Calu3 (cell line): ENCODE data around the gene GNAI2. TPM values are rescaled to one million over a fixed set of nuclear protein-coding genes. Genes with fewer than 3 reads are reported as not detected.
A peak's percentile ranks its signal among the peaks of the same experiment; 100 is the strongest.

Source experiments
- BruUV-seq: library from RNA; stranded (reverse); fragments of 400-500 nt; replicated peaks from 2 replicates; lab custom pipeline; 2021; lab: Mats Ljungman, UMichigan
- CTCF ChIA-PET: fragments of 300-600 bp; sonication (Branson Sonifier 250); formaldehyde crosslinking; loops from one replicate; lab custom pipeline; 2022; ENCODE audit warnings: antibody characterized with exemption; lab: Charles Lee
- DNase-seq: peaks from one replicate; pipeline ENCODE4 v3.0.0; 2022
- H3K27ac Mint-ChIP-seq: one replicate; pipeline ENCODE4 v1.8.0; 2022; ENCODE audit warnings: mixed read lengths; ENCODE audit not compliant: unreplicated experiment
- H3K27me3 Mint-ChIP-seq: one replicate; pipeline ENCODE4 v1.8.0; 2022; ENCODE audit warnings: mixed read lengths; ENCODE audit not compliant: unreplicated experiment
- H3K36me3 Mint-ChIP-seq: one replicate; pipeline ENCODE4 v1.8.0; 2022; ENCODE audit warnings: mild to moderate bottlenecking, moderate library complexity, mixed read lengths; ENCODE audit not compliant: insufficient read depth, unreplicated experiment
- H3K4me1 Mint-ChIP-seq: one replicate; pipeline ENCODE4 v1.8.0; 2022; ENCODE audit warnings: mild to moderate bottlenecking, low read depth, mixed read lengths; ENCODE audit not compliant: unreplicated experiment
- H3K4me3 Mint-ChIP-seq: one replicate; pipeline ENCODE4 v1.8.0; 2022; ENCODE audit warnings: mild to moderate bottlenecking, low read depth, moderate library complexity, mixed read lengths; ENCODE audit not compliant: unreplicated experiment
- H3K9me3 Mint-ChIP-seq: one replicate; pipeline ENCODE4 v1.8.0; 2022; ENCODE audit warnings: low read depth, mixed read lengths; ENCODE audit not compliant: unreplicated experiment
- intact Hi-C: fragments of 100-400 bp; cut with micrococcal nuclease; formaldehyde crosslinking; loops from one replicate; pipeline ENCODE4 v1.10.0; 2022; ENCODE audit not compliant: unreplicated experiment
- total RNA-seq: library from RNA; stranded (reverse); gene quantifications from 2 replicates; pipeline ENCODE4 v1.2.3, GENCODE V29; 2022
- TF ChIP-seq, protein P1 (sequence below): fragments of 200-600 bp; IDR thresholded peaks from one replicate; pipeline ENCODE4 v1.8.0; 2022; ENCODE audit warnings: antibody characterized with exemption; ENCODE audit not compliant: unreplicated experiment

The GNAI2 gene
- total RNA-seq, 1 experiment from 2014 or later, result 102 TPM

DNA sequence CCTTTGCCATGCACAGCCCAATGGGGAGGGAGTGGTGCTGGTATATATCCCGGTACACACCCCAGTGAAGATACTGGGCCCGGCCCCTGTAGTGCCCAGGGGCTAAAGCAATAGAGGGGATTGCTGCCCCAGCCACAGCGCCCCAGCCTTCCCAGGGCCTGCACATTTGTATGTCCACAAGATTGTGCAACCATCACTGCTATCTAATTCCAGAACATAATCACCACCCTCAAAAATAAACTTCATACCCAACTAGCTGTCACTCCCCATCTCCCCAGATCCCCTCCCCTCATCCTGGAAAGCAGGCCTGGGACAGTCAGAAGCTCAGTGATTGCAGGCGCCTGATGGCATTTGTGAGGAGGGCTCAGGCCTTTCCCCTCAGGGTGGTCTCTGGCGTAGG, 13.5 kb downstream of the GNAI2 start:
- no peak for DNase-seq
- CTCF ChIA-PET, result interaction anchor here (1.7 kb wide), 1 partner anchor 11 kb away, joined by 5 read pairs; no protein-coding TSS in a partner anchor
- intact Hi-C loops, result no loop called here
- no TSS peak for BruUV-seq
- Mint-ChIP-seq H3K27ac (no peak overlapping the region), H3K4me3 (no peak overlapping the region), H3K9me3 (no peaks in the 10 kb centered on the region), H3K27me3 (no peaks in the 10 kb centered on the region), H3K36me3 (peaks cover 32% of the 10 kb centered on the region), H3K4me1 (peaks cover 17% of the 10 kb centered on the region)
- TF ChIP-seq, protein P1, sequence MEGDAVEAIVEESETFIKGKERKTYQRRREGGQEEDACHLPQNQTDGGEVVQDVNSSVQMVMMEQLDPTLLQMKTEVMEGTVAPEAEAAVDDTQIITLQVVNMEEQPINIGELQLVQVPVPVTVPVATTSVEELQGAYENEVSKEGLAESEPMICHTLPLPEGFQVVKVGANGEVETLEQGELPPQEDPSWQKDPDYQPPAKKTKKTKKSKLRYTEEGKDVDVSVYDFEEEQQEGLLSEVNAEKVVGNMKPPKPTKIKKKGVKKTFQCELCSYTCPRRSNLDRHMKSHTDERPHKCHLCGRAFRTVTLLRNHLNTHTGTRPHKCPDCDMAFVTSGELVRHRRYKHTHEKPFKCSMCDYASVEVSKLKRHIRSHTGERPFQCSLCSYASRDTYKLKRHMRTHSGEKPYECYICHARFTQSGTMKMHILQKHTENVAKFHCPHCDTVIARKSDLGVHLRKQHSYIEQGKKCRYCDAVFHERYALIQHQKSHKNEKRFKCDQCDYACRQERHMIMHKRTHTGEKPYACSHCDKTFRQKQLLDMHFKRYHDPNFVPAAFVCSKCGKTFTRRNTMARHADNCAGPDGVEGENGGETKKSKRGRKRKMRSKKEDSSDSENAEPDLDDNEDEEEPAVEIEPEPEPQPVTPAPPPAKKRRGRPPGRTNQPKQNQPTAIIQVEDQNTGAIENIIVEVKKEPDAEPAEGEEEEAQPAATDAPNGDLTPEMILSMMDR, result no peak

DNA sequence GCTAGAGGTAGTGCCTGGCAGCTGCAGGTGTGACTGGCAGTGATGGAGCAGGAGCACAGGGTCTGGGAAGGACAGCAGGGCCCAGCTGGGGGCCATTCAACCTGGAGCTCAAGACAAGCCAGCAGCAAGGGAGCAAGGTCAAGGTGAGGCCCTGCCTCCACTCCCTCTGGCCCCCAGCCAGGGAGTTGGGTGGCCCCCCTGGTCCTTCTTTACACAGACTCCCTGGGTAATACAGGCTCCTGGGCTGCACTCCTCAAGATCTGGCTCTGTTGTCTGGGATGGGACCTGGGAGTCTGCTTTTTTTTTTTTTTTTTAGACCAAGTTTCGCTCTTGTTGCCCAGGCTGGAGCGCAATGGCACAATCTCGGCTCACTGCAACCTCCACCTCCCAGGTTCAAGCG, 14.5 kb downstream of the GNAI2 start:
- H3K27ac Mint-ChIP-seq, result no peak overlapping the region
- peaks cover 17% of the 10 kb centered on the region for H3K4me1 Mint-ChIP-seq
- H3K9me3 Mint-ChIP-seq, result no peaks in the 10 kb centered on the region
- no peak for DNase-seq
- CTCF ChIA-PET, result no interaction called here
- H3K27me3 Mint-ChIP-seq, result no peaks in the 10 kb centered on the region
- TF ChIP-seq, protein P1, result no peak
- BruUV-seq, result no TSS peak
- peaks cover 37% of the 10 kb centered on the region for H3K36me3 Mint-ChIP-seq
- no peak overlapping the region for H3K4me3 Mint-ChIP-seq
- intact Hi-C loops, result no loop called here

DNA sequence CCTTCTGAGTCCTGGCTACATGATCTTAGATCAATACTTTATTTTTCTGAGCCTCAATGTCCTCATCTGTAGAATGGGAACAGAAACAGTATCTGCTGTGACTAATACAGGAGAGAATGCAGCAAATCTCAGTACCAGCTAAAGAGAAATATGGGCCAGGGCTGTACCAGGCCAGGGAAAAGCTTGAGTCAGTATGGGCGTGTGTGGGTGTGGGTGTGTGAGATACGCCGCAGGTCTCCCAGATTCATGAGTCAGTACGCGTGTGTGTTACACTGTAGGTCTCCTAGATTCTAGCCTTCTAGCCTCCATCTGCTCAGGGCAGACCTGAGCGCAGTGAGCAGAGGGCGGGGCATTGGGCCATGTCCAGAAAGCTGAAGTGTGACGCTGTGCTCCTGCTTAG, 15.2 kb downstream of the GNAI2 start:
- Mint-ChIP-seq H3K9me3 (no peaks in the 10 kb centered on the region), H3K36me3 (peaks cover 32% of the 10 kb centered on the region), H3K4me3 (no peak overlapping the region), H3K27ac (peak overlapping the region; percentile 33), H3K4me1 (peaks cover 17% of the 10 kb centered on the region), H3K27me3 (no peaks in the 10 kb centered on the region)
- peak; percentile 28 for DNase-seq
- CTCF ChIA-PET, result interaction anchor here (0.5 kb wide), 1 partner anchor 85 kb away, joined by 6 read pairs; no protein-coding TSS in a partner anchor
- intact Hi-C loops, result no loop called here
- no TSS peak for BruUV-seq
- TF ChIP-seq, protein P1, result no peak

DNA sequence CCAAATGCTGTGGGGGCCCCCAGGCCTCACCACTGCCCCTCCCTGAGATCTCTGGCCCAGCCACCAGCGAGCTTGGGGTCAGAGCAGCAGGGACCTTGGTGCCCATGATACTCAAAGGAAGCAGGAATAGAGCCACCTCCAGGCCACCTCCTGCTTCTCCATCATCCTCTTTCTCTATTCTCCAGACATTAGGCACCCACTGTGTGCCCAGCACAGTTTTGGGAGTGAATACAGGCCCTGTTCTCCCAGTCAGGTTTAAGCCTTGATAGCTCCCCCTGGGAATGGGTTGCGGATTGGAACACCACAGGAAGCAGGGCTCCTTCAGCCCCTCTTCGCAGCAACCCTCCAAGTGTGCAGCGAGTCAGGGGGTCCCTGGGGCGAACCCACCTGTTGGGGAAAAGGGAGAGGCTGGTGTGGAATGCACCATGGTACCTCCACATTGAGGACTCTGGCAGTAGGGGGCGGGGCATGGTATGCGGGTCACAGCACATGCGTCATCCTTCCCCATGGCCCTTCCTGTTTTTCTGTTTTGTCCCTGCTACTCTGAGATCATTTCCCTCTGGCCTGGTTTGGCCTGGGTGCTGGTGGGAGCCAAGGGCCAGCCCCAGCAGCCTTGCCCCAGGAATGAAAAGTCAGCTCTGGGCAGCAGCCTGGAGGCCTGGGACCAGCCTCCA, 18.7 kb downstream of the GNAI2 start:
- Mint-ChIP-seq H3K4me1 (peaks cover 9% of the 10 kb centered on the region), H3K27me3 (no peaks in the 10 kb centered on the region), H3K4me3 (no peak overlapping the region), H3K36me3 (peaks cover 52% of the 10 kb centered on the region), H3K27ac (no peak overlapping the region), H3K9me3 (no peaks in the 10 kb centered on the region)
- CTCF ChIA-PET, result no interaction called here
- no TSS peak for BruUV-seq
- TF ChIP-seq, protein P1, result no peak
- intact Hi-C loops, result no loop called here
- no peak for DNase-seq
